H4 (cell line): ENCODE results near the gene CLIP2. TPM values are rescaled to one million over a fixed set of nuclear protein-coding genes. Genes with fewer than 3 reads are reported as not detected.
"Not testable (repeated sequence)": the region's sequence is repeated elsewhere in the genome, so short reads cannot be mapped to it uniquely, and the experiment has no call there.

Source experiments
- DNase-seq: peaks from one replicate; pipeline ENCODE4 v3.0.0-alpha.2; 2015; ENCODE audit warnings: low spot score
- total RNA-seq: library from RNA; depleted of rRNA; stranded (reverse); fragments of >200 nt; shearing (Covaris generic); gene quantifications from 2 replicates; pipeline ENCODE4 v1.2.3, GENCODE V29; 2014; rRNA removed

Gene CLIP2
- total RNA-seq, 1 experiment from 2014 or later, result 10.6 TPM

DNA sequence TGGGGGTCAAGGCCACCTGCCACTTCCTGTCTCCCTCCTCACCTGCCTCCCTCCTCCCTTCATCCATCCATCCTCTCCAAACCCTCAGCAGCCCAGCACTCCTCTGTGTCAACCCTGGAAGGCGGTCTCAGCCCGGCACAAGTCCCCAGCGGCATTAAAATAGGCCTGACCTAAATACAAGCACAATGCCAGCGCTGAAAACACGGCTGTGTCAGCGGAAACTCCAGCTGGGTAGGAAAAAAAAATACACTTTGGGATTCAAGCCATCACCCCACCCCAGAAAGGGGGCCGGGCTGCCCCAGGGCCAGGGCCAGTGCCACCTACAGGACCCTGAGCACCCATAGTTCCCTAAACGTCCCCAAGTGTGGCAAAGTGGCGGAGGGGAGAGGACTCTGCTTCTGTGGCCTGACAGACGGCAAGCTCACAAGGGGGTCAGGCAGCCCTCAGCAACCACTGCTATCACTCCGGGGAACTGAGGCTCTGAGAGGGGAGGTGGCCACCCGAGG is 141.8 kb downstream of the CLIP2 start:
- no peak for DNase-seq

DNA sequence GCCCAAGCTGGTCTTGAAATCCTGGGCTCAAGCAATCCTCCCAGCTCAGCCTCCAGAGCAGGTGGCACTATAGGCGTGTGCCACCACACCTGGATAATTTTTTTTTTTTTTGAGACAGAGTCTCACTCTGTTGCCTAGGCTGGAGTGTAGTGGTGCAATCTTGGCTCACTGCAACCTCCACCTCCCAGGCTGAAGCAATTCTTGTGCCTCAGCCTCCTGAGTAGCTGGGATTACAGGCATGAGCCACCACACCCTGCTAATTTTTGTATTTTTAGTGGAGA is 148.0 kb downstream of the CLIP2 start:
- DNase-seq, result not testable (repeated sequence)

DNA sequence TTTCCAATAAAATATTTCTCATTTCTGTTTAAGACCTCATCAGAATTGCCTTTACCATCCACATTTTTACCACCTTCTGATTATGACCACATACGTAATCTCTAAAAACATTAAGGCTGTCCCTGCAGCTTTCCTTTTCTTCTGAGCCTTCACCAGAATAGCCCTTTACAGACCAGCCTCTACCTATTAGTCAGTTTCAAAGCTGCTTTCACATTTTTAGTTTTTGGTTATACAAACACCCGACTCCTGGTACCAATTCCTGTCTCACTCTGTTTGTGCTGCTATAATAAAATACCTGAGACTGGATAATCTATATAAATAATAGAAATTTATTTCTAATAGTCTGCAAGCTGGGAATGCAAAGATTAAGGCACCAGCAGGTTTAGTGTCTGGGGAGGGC is 149.1 kb downstream of the CLIP2 start:
- DNase-seq, result no peak

DNA sequence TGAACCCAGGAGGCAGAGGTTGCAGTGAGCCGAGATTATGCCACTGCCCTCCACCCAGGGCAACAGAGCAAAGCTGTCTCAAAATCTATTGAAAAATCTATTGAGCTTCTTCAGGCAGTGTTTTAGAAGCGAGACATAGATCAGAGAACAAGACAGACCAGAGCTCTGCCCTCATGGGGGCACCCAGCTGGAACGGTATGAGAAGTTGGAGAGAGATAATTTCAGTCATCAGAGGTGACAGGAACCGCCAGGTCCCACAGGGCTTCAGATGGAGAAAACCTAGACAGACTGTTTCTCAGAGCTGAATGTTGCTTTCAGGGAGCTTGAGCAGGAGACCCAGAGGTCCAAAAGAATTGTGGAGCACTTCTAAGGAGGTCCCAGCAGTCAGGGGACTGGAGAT is 150.3 kb downstream of the CLIP2 start:
- DNase-seq, result no peak

DNA sequence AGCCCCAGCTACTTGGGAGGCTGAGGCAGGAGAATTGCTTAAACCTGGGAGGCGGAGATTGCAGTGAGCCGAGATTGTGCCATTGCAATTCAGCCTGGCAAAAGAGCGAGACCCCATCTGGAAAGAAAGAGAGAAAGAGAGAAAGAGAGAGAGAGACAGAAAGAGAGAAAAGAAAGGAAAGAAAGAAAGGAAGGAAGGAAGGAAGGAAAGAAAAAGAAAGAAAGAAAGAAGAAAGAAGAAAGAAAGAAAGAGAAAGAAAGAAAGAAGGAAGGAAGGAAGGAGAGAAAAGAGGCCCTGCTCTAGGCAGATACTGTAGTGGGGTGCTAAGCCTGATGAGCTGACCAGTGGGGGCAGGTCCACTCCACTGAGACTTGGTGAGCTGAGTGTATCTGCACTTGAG is 150.9 kb downstream of the CLIP2 start:
- DNase-seq, result not testable (repeated sequence)

DNA sequence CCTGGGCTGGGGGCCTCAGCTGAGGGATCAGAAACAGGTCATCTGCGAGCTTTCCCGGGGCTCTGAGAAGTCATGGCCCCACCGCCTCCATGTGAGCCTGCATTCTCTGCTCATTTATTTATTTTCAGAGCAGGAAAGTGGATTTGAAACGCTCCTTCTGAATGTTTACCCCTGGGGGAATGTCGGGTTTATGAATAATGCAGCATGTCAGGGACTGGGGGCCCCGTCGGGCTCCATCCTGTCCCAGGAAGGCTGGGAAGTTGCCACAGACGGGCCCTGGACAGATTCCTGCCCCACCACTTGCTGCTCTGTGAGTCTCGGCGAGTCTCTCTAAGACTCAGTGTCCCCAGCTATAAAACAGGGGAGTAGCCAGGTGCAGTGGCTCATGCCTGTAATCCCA is 152.6 kb downstream of the CLIP2 start:
- DNase-seq, result no peak

DNA sequence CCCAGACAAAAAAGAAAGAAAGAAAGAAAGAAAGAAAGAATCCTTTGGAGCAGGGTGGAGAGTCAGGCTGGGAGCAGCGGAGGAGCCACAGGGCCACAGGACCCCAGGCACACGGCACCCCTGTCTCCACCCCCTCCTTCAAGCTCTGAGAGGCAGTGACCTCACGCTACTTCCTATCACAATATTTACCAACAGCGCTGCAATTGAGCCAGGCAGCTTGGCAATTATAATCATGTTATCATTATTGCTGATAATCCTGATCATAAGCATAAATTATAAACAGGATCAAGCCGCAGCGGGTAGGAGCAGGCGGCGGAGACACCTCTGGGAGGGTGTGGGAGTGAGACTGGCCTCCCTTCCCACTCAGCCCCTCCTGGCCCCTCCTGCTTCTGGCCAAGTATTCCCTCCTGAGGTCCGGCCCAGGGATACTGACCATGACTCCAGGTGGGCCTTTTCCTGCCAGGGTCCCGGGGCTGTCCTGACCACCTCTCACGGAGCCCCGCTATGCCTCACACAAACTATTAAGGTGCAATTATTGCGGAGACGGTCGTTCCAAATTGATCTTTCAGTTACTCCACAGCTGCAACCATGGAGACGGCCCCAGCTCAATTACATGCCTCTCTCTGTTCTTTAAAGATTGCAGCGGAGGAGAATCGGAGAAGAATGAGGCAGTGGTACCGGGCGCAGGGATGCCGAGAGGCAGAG is 154.5 kb downstream of the CLIP2 start:
- no peak for DNase-seq

DNA sequence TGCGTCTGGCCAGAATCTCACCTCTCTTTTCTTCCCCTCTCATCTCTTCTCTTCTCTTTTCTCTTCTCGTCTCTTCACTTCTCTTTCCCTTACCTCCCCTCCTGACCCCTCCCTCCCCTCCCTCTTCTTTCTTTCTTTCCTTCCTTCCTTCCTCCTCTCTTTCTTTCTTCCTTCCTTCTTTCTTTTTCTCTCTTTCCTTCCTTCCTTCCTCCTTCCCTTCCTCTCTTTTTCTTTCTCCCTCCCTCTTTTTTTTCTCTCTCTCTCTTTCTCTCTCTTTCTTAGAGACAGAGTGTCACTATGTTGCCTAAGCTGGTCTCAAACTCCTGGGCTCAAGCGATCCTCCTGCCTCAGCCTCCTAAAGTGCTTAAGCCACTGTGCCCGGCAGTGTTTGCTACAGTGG is 159.9 kb downstream of the CLIP2 start:
- no peak for DNase-seq

DNA sequence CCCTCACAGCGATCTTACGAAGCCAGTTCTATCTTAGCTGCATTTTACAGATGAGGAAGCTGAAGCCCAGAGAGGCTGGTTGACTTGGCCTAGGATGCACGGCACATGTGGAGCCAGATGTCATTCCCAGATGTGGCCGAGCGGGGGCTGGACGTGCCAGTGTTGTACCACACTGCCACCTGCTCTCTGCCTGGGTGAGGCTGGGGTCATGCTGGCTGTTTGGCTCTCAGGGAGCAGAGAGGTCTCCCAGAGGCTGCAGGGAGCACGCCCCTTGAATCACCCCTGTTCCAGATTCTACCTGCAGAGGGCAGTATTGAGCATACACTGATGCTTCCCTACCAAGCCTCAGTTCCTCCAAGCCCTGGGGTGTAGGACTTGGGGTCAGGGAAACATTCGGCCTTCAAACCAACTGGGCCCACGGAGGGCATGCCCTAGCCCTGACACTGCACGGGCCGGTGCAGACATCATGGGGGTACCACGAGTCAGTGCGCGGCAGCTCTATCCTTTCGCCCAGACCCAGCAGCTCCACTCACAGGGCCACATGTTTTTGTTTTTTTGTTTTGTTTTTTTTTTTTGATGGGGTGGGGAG is 160.7 kb downstream of the CLIP2 start:
- peak; percentile 47 for DNase-seq

DNA sequence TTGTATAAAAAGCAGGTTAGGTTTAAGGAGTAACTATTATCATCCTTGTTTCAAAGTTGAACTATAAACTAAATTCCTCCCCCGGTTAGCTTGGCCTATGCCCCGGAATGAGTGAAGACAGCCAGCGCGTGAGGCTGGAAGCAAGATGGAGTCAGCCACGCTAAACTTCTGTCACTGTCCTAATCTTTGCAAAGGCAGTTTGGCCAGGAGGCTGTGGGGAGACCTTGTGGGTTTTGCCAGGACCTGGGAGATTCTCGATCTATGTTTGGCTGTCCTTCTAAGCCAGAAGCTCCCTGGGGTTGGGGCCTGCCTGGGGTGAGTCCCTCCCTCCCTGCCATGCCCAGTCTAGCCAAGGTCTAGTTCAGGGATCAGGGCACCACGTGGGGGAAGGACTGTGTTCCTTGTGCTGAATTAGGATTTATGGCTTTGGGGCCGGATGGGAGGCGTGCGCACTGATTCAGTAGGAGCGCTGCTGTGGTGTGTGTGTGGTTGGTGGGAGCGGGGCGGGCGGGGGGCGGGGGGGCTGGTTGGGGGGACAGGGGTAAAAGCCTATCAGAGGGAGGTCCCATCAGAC is 163.6 kb downstream of the CLIP2 start:
- DNase-seq, result no peak

DNA sequence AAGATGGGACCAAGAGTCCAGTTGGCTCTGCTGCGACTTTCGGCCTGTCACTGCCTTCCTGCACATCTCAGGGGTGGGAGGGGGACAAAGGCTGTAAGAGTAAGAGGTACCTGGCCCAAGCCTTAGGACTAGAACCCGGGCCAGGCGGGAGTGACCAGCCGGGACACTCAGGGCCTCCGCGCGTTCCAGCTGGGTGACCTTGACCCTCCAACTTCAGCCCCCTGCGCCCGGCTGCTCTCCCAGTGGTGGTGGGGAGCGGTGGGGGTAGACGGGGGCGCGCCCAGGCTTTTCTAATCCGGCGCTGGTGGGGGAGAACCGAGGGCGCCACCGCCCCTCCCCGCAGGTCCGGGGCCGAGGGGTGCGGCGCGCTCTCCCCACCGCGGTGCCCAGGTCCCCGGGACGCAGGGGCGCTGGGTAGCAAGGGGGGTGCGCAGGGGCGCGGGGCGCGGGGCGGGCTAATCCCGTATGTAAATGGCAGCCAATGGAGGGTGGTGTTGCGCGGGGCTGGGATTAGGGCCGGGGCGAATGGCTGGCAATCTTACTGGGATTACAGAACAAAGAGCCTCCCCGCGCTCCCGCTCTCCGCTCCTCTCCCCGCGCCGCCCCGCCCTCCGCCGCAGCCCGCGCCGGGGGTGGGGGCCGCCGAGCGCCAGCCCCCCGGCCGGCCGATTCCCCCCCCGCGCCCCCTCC is 164.3 kb downstream of the CLIP2 start, which contains the start of gene GTF2IRD1:
GTF2IRD1 (plus strand) TSS at position 585 of the 690 bp plus-strand sequence. CDS start 54,175 bp downstream, outside the sequence.
- DNase-seq, result peak; percentile 84

DNA sequence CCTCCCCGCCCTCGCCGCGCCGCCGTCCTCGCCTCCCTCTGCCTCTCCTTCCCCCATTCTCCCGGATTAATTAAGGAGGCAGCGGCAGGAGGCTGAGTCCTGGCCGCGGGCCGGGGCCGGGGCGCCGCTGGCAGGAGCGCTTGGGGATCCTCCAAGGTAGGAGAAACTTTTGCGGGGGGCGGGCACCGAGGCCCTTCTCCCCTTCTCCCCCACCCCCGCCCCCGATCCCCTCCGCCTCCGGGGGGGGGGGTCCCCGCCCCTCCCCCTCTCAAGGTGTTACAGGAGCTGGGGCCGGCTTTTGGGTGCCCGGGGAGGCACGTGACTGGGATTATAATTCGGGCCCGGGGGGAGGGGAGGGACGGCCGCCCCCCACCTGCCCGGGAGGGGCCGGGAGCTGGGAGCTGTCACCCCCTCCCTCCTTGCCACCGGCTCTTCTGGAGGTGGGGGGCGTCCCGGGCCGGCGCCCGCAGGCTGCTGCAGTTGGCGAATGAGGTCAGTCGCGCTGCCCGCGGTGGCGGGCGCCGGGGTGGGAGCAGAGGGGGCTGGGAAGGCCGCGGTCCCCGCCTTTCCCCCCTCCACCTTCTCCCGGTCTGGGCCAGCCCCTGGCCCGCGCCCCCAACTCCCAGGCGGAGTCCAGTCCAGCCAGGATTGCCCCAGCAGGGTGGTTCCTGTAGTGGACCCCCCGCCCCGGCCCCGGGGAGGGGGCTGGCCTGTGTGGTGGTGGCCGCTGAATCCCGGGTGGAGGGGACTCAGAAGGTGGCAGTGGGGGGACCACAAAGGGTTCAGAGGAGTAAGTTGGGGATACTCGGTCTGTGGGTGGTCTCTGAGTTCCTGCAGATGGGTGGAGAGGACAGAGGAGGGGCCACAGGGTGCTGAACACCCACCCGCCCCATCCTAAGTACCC is 165.1 kb downstream of the CLIP2 start:
- DNase-seq, result no peak

DNA sequence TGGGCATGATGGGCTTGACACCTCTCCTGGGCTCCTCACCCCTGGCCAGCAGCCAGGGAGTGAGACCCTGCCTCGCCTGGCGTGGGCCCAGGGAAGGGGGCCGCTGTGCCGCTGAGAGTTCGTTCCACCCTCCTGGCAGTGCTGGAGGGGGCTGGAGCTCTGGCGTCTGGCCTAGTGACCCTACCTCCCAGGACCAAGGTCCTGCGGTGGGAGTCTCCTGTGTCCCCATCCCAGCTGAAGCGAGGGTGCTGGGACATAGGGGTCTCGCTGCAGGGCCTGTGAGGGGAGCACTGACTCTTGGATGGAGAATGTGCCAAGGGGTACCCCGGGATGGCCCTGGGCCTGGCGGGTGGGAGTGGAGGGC is 165.7 kb downstream of the CLIP2 start:
- no peak for DNase-seq

DNA sequence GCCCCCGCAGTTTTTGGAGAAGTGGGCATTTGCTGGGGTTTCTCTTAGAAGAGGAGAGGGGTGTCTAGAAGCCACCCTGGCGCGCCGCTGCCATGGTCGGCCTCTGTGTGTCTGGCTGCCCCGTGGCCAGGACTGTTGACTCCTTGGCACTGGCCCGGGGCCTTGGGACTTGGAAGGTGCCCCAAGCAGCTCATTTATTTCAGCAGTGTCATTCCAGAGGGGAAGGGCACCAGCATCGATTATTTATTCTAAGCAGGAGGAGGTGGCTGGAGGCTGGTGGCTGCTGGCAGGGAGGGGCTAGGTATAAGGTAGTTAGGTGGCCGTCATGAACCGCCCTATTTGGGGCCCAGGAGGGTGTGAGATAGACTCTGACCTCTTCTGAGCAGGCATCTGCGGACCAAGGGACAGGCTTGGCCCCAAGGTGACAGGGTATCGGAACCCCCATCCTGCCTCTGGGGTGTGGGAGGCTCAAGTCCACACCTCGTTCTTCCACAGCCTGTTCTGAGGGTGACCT is 166.1 kb downstream of the CLIP2 start:
- no peak for DNase-seq

Other genes starting within 250 kb of the CLIP2 start
- 44.0 and 47.6 TPM in 2 replicates for gene LIMK1, start 205.6 kb upstream of the CLIP2 start, total RNA-seq
- 219 and 223 TPM in 2 replicates for gene EIF4H, start 115.1 kb upstream of the CLIP2 start, total RNA-seq
- not detected in 2 replicates for gene LAT2, start 79.4 kb upstream of the CLIP2 start, total RNA-seq
- 80.6 and 97.3 TPM in 2 replicates for gene RFC2, start 35.0 kb upstream of the CLIP2 start, total RNA-seq
- gene GTF2IRD1, start 164.5 kb downstream of the CLIP2 start, total RNA-seq, result 5.9 and 13.0 TPM in 2 replicates